SK-N-SH (cell line): ENCODE data around the gene PCDHGB6. TPM values are rescaled to one million over a fixed set of nuclear protein-coding genes. Genes with fewer than 3 reads are reported as not detected.

Source experiments
- RFX5 ChIP-seq: IDR thresholded peaks from 2 replicates; pipeline ENCODE4 v1.6.1; 2012; ENCODE audit warnings: mild to moderate bottlenecking, improper control_type of control experiment, low read length
- polyA plus RNA-seq, 3 experiments: library from polyadenylated mRNA; depleted of rRNA; stranded (reverse); fragments of >200 nt; gene quantifications; 2 replicates each; pipeline ENCODE4 v1.2.3, GENCODE V29; 2012
- TF ChIP-seq, protein P1 (sequence below): fragments of 200-600 bp; sonication (generic); IDR thresholded peaks from 2 replicates; pipeline ENCODE4 v1.6.1; 2017; ENCODE audit warnings: antibody characterized with exemption, mild to moderate bottlenecking, moderate library complexity

The PCDHGB6 gene
- polyA plus RNA-seq, 1 of the 3 experiments (the other 2 are of a cell fraction), result 0.18 TPM

DNA sequence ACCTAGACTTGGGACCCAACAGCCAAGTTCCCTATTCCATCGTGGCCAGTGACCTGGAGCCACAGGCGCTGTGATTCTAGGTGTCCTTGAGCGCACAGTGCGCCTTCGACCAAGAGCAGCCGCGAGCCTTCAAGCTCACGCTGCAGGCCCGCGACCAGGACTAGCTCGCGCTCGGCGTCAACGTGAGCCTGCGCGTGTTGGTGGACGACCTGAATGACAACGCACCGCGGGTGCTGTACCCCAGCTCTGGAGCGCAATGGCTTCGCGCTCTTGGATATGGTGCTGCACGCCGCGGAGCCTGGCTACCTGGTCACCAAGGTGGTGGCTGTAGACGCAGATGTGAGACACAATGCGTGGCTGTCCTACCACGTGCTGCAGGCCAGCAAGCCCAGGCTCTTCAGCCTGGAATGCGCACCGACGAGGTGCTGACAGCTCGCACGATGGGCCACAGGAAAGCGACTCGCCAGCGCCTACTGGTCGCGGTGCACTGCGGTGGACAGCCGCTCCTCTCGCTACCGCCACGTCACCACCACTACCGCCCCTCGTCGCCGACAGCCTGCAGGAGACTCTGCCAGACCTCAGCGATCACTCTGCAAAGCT is 33.9 kb downstream of the PCDHGB6 start (continued):
- TF ChIP-seq, protein P1, sequence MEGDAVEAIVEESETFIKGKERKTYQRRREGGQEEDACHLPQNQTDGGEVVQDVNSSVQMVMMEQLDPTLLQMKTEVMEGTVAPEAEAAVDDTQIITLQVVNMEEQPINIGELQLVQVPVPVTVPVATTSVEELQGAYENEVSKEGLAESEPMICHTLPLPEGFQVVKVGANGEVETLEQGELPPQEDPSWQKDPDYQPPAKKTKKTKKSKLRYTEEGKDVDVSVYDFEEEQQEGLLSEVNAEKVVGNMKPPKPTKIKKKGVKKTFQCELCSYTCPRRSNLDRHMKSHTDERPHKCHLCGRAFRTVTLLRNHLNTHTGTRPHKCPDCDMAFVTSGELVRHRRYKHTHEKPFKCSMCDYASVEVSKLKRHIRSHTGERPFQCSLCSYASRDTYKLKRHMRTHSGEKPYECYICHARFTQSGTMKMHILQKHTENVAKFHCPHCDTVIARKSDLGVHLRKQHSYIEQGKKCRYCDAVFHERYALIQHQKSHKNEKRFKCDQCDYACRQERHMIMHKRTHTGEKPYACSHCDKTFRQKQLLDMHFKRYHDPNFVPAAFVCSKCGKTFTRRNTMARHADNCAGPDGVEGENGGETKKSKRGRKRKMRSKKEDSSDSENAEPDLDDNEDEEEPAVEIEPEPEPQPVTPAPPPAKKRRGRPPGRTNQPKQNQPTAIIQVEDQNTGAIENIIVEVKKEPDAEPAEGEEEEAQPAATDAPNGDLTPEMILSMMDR, result no peak
- TF ChIP-seq RFX5, result no peak

Other genes starting within 250 kb of the PCDHGB6 start
- 1.5 and 1.7 TPM in 2 replicates for gene PCDHB7, start 235.4 kb upstream of the PCDHGB6 start, polyA plus RNA-seq (2012; rRNA removed)
- gene PCDHB8, start 230.2 kb upstream of the PCDHGB6 start, polyA plus RNA-seq (2012; rRNA removed), result 3.0 and 3.4 TPM in 2 replicates
- gene PCDHB16, start 225.6 kb upstream of the PCDHGB6 start, polyA plus RNA-seq (2012; rRNA removed), result 2.3 and 2.7 TPM in 2 replicates
- gene PCDHB9, start 220.9 kb upstream of the PCDHGB6 start, polyA plus RNA-seq (2012; rRNA removed), result 1.4 and 2.4 TPM in 2 replicates
- 1.4 and 1.5 TPM in 2 replicates for gene PCDHB10, start 215.7 kb upstream of the PCDHGB6 start, polyA plus RNA-seq (2012; rRNA removed)
- 0.41 and 0.61 TPM in 2 replicates for gene PCDHB11, start 208.4 kb upstream of the PCDHGB6 start, polyA plus RNA-seq (2012; rRNA removed)
- 1.9 and 2.0 TPM in 2 replicates for gene PCDHB12, start 199.3 kb upstream of the PCDHGB6 start, polyA plus RNA-seq (2012; rRNA removed)
- 0.85 and 0.88 TPM in 2 replicates for gene PCDHB13, start 194.1 kb upstream of the PCDHGB6 start, polyA plus RNA-seq (2012; rRNA removed)
- 9.7 and 10.6 TPM in 2 replicates for gene PCDHB14, start 184.7 kb upstream of the PCDHGB6 start, polyA plus RNA-seq (2012; rRNA removed)
- gene PCDHB15, start 162.6 kb upstream of the PCDHGB6 start, polyA plus RNA-seq (2012; rRNA removed), result 0.99 and 1.3 TPM in 2 replicates
- gene SLC25A2, start 104.0 kb upstream of the PCDHGB6 start, polyA plus RNA-seq (2012; rRNA removed), result not detected in 2 replicates
- gene TAF7, start 87.2 kb upstream of the PCDHGB6 start, polyA plus RNA-seq (2012; rRNA removed), result 30.6 and 38.7 TPM in 2 replicates
- 1.2 and 1.6 TPM in 2 replicates for gene PCDHGA1, start 77.5 kb upstream of the PCDHGB6 start, polyA plus RNA-seq (2012; rRNA removed)
- gene PCDHGA2, start 69.3 kb upstream of the PCDHGB6 start, polyA plus RNA-seq (2012; rRNA removed), result 1.4 and 1.5 TPM in 2 replicates
- gene PCDHGA3, start 64.2 kb upstream of the PCDHGB6 start, polyA plus RNA-seq (2012; rRNA removed), result 0.33 and 0.45 TPM in 2 replicates
- 0.63 and 0.77 TPM in 2 replicates for gene PCDHGB1, start 57.9 kb upstream of the PCDHGB6 start, polyA plus RNA-seq (2012; rRNA removed)
- 1.8 and 2.2 TPM in 2 replicates for gene PCDHGA4, start 53.0 kb upstream of the PCDHGB6 start, polyA plus RNA-seq (2012; rRNA removed)
- gene PCDHGB2, start 48.0 kb upstream of the PCDHGB6 start, polyA plus RNA-seq (2012; rRNA removed), result 3.7 and 4.5 TPM in 2 replicates
- gene PCDHGA5, start 43.9 kb upstream of the PCDHGB6 start, polyA plus RNA-seq (2012; rRNA removed), result 0.57 and 0.71 TPM in 2 replicates
- 0.53 and 0.63 TPM in 2 replicates for gene PCDHGB3, start 37.8 kb upstream of the PCDHGB6 start, polyA plus RNA-seq (2012; rRNA removed)
- gene PCDHGA6, start 34.1 kb upstream of the PCDHGB6 start, polyA plus RNA-seq (2012; rRNA removed), result 1.4 TPM in 2 replicates
- gene PCDHGA7, start 25.3 kb upstream of the PCDHGB6 start, polyA plus RNA-seq (2012; rRNA removed), result 3.4 and 7.8 TPM in 2 replicates
- gene PCDHGB4, start 20.3 kb upstream of the PCDHGB6 start, polyA plus RNA-seq (2012; rRNA removed), result 0.37 and 0.64 TPM in 2 replicates
- gene PCDHGA8, start 15.4 kb upstream of the PCDHGB6 start, polyA plus RNA-seq (2012; rRNA removed), result 0.06 and 0.12 TPM in 2 replicates
- gene PCDHGB5, start 10.1 kb upstream of the PCDHGB6 start, polyA plus RNA-seq (2012; rRNA removed), result 0.08 and 0.15 TPM in 2 replicates
- 0.13 and 0.16 TPM in 2 replicates for gene PCDHGA9, start 5.2 kb upstream of the PCDHGB6 start, polyA plus RNA-seq (2012; rRNA removed)
- 1.6 and 2.0 TPM in 2 replicates for gene PCDHGA10, start 5.0 kb downstream of the PCDHGB6 start, polyA plus RNA-seq (2012; rRNA removed)
- 14.2 and 19.1 TPM in 2 replicates for gene PCDHGB7, start 9.7 kb downstream of the PCDHGB6 start, polyA plus RNA-seq (2012; rRNA removed)
- 0.18 and 0.23 TPM in 2 replicates for gene PCDHGA11, start 13.0 kb downstream of the PCDHGB6 start, polyA plus RNA-seq (2012; rRNA removed)
- gene PCDHGA12, start 22.5 kb downstream of the PCDHGB6 start, polyA plus RNA-seq (2012; rRNA removed), result 0.03 and 0.05 TPM in 2 replicates
- gene PCDHGC3, start 67.9 kb downstream of the PCDHGB6 start, polyA plus RNA-seq (2012; rRNA removed), result 55.8 and 97.0 TPM in 2 replicates
- 0.53 and 0.78 TPM in 2 replicates for gene PCDHGC4, start 77.0 kb downstream of the PCDHGB6 start, polyA plus RNA-seq (2012; rRNA removed)
- 1.9 and 2.0 TPM in 2 replicates for gene PCDHGC5, start 81.1 kb downstream of the PCDHGB6 start, polyA plus RNA-seq (2012; rRNA removed)
- 28.2 and 30.4 TPM in 2 replicates for gene DIAPH1, start 211.0 kb downstream of the PCDHGB6 start, polyA plus RNA-seq (2012; rRNA removed)
- gene HDAC3, start 228.8 kb downstream of the PCDHGB6 start, polyA plus RNA-seq (2012; rRNA removed), result 104 and 115 TPM in 2 replicates
- gene RELL2, start 229.0 kb downstream of the PCDHGB6 start, polyA plus RNA-seq (2012; rRNA removed), result 15.6 and 16.1 TPM in 2 replicates
- gene FCHSD1, start 243.4 kb downstream of the PCDHGB6 start, polyA plus RNA-seq (2012; rRNA removed), result 49.2 and 58.3 TPM in 2 replicates